HG03565 (cell line): Measurements from ENCODE around the gene MTERF1.

Experiments used
- ATAC-seq: cut with Tn5 transposase; IDR thresholded peaks from one replicate; pipeline ENCODE4 v1.9.1; 2021; ENCODE audit warnings: mild to moderate bottlenecking, moderate library complexity; ENCODE audit not compliant: unreplicated experiment

Gene MTERF1

GRCh38 chr7:91835826-91836368, 44.6 kb downstream of the MTERF1 start:
- ATAC-seq = no peak

- no peak for ATAC-seq
Observed at GRCh38 chr7:91835091-91835825, 45.2 kb downstream of the MTERF1 start.

- ATAC-seq = no peak
Observed at GRCh38 chr7:91832493-91833045, 47.9 kb downstream of the MTERF1 start.

- ATAC-seq = no peak
Observed at GRCh38 chr7:91827169-91827568, 53.3 kb downstream of the MTERF1 start.

GRCh38 chr7:91826377-91826776, 54.1 kb downstream of the MTERF1 start:
- ATAC-seq = no peak

- ATAC-seq = no peak
Observed at GRCh38 chr7:91824201-91824600, 56.3 kb downstream of the MTERF1 start.
